ENCODE data around the gene ST8SIA5.

The ST8SIA5 gene

GRCh38 chr18:46663539-46663938 lies 93.3 kb downstream of the ST8SIA5 start:
- DNase-seq = no peak

DNA sequence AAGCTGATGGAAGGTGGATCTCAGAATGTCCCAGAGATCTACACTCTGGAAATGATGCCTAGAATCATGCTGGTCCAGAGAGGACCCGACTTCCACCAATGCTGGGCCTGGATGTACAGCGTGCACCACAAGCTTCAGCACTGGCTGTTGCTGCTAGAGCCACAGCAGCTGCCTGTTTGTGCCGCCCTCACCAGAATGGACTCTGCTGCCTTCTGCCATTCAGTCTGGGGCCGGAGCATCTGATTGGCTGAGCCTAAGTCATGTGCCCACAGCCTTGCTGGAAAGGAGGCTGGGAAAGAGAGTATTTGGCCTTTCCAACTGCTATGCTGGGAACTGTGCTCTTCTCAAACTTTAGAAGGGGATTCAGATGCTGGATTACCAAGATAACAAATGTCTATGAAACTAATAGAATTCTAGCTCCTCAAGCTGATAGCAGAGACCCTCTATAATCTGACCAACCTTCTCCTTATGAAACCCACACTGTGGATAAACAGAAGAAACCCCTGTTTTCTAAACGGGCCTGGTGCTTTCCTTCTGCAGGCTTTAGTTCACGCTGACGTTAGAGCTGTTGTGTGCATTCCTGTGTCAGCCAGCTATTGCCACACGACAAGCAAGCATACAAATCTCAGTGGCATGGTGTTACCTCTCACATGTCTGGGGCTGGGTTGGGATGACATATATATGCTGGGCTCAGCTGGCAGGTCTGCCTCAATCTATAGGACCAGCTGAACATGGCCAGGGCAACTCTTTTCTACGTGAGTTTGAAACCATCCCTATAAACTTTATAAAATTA lies 95.7 kb downstream of the ST8SIA5 start:
- no peak for DNase-seq

- DNase-seq = no peak
Measured at GRCh38 chr18:46659484-46659883, 97.4 kb downstream of the ST8SIA5 start.

DNA sequence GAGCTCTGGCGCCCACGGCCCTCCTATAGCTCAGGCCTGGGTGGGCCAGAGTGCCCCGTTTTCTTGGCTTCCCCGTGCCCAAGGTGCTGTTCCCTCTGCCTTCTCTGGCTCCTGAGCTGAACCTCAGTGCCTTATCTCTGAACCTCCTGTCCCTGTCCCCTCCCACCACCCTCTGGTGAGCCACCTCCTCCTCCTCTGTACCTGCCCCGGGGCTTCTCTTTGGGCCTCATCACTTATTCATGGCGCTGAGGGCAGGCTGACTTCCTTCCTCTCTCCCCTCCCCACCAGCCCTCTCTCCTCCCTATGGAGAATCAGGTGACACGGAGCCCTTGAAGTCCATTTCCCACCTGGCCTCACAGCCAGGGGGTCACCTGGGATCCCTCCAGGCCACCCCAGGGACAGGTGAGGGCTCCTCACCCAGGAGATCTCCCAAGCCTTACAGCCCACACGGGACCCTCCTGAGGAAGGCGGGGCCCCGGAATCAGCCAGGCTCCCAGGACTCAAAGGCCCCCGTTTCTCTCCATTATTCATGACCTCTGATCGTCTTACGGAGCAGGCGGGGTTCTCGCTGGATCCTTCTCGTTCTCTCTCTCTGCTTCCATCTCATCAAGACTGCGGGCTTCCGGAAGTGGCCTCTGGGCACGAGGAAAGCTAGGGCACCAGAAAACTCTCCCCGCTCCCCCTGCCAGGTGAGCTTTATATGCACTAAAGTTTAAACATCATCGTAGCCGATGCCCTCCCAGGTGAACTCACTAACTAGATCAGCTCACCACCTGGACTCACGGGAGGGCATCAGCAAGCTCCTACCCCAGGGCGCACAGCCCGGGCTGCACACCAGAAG lies 99.5 kb downstream of the ST8SIA5 start, which contains the start of gene LOXHD1:
Gene LOXHD1 (minus strand): TSS at position 106 of the 841 bp plus-strand sequence. CDS start 187 bp downstream, outside the sequence.
- DNase-seq = no peak

DNA sequence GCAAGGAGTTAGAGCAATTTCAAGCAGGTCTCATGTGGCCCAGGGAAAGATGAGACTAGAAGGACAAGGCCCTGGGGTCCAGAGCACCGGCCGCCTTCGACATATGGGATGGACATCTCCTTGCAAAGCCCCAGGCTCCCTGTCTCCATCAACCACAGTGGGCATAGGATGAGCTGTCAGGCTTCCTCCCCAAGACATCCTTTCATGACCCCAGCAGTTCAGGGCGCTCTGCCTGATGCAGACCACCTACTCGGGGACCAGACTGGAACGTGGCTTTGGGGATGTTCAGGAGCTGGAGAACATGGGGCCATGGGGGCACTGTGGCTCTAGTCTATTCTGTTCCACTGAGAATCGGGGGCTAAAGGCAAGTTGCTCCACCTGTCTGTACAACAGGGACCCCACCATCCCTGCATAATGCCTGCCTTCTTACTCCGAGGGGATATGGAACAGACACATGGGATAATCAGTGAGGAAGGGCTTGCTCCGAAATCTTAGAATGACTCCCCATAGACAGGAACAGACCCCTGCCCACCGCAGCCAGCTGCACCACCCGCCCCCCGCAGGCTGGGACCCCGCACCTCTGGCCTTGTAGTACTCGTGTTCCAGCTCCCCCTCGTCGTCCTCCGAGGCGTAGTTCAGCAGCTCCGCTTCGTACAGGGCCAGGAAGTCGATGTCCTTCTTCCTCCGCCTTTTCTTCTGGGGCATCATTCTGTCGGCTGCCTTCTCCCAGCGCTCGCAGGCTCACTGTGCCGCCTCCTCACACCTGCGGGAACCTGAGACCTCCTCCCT lies 100.3 kb downstream of the ST8SIA5 start:
- no peak for DNase-seq

DNA sequence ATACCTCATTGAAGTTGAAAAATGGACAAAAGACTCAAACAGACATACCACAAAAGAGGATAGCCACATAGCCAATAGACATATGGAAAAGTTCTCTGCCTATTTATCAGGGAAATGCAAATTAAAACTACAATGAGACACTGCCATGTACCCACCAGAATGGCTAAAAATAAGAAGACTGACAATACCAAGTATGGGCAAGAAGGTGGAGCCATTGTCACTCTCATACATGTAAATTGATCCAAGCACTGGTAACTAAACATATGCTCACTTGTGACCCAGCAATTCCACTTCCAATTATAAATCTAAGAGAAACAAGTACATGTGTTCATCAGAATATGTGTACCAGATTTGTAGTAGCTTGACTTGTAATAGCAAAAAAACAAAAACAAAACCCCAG lies 104.5 kb downstream of the ST8SIA5 start:
- DNase-seq = no peak

- DNase-seq = no peak
Measured at GRCh38 chr18:46650681-46651080, 106.2 kb downstream of the ST8SIA5 start.

DNA sequence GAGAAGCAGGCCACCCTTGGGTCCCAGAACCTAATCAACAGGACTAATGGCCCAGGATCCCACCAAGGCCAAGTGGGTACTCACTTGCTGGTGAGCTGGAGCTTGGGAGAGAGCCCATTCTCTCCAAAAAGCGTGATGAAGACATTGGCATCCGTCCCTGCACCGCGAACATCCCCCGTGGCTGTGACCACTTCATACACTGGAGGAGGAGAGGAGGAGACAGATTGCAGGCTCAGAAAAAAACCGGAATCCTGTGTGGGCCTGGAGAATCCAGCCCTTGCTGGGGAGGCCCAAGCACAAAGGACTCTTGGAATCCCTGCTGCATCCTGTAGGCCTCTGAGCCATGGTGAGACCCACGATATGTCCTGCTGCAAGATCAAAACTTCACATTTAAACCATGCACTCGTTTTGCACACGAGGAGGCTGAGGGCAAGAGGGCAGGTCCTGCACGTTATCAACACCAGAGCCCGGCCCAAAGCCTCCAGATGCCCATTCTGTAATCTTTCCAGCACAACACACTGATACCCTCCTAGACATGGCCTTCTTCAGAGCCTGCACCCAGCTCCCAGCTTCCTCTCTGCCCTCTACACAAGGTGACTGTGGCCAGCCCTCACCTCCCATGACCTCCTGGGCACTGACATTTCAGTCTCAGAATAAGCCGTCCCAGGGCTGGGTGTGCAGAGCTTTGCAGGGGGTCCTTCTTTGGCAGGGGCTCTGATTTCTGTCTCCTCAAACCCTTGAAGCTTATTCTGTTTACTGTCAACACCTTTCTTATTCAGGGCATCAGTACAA lies 107.6 kb downstream of the ST8SIA5 start:
- DNase-seq = no peak

GRCh38 chr18:46646468-46646867 lies 110.4 kb downstream of the ST8SIA5 start:
- no peak for DNase-seq

DNA sequence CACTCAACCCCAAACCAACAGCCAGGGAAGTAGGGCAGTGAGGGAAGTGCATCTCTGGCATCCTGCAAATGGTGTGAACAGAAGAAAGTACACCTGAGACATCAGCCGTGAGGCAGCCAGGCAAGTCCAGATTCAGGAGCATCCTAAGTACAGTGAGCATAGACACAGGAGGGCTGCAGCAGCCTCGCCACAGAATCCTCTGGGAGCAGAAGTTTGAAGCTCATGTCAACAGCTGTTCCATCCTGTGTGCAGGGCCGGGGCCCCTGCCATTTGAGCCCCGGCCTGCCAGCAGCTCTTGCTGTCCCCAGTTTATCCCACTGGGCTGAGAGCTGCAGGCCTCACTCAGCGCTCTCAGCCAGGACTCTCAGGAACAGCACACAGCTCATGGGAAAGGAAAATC lies 114.3 kb downstream of the ST8SIA5 start:
- DNase-seq = no peak

DNA sequence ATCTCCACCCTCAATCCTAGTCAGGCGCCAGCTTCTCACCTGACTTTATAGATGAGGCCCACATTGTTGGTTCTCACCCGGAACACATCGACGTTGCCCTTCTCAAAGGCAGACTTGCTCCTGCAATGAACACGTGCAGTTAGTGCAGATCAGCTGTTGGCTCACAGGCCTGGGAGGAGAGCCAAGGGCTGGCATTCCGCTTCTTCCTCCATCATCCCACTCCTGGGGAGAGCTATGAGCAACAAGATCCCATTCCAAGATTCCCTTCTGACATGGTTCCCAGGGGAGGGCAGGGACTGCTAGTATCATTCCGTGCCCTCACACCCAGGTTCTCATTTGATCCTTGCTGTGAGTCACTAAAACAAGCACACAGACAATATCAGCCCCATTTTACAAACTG lies 114.9 kb downstream of the ST8SIA5 start:
- no peak for DNase-seq

- DNase-seq = no peak
Measured at GRCh38 chr18:46639386-46639785, 117.5 kb downstream of the ST8SIA5 start.

DNA sequence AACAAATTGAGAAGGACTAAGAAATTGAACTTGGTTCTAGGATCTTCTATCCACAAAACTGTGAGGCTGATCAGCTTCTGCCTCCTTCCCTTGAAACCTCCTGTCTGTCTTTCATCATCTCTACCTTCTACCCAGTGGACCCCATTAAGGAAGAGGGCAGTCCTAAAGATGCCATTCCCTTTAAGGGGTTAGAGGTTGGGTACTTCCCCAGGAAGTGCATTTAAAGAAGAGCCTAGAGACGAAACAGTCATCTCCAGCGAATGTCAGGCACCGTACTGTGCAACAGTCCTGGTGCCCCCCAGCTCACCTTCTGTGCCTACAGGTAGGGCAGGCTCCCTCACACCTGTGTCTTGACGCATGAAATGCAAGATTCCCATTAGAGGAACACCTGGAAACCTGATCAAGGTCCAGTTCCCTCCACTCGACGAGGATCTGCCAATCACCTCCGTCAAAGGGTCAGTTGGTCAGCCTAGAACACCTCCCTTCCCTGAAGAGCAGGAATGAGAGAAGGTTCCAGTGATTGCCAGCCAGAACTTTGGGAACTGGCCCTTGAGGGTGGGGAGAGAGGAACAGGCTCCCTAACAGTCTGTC lies 120.7 kb downstream of the ST8SIA5 start:
- no peak for DNase-seq

DNA sequence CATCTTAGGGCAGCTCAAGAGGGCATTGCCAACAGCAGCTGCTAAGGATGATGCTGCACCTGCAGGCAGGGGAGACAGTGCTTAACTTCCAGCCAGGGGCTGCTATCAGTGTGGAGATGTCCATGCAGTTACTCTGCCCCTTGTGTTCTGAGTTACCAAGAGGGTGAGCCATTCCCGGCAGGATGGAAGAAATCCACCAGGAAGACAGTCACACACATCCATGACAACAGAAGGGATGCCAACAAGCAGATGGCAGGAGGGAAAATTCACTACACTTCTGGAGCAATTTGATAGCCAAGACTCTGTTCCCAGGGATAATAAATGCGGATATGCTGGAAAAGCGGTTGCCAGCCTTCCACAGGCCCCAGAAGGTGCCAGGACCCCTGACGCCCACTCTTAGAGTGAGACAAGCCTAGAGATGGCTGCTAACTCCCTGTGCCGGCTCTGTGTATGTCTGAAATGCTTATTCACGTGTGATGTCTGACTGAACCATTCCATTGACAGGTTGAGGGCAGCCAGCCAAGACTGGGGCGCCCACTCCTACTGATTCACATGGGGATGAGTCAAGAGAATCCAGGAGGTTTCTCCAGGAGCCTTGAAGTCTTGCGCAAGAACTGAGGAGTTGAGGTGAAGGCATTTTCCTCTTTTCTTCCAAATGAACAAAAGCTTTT lies 124.3 kb downstream of the ST8SIA5 start:
- DNase-seq = no peak

GRCh38 chr18:46630991-46631390 lies 125.9 kb downstream of the ST8SIA5 start:
- no peak for DNase-seq

- no peak for DNase-seq
Measured at GRCh38 chr18:46630160-46630559, 126.7 kb downstream of the ST8SIA5 start.

GRCh38 chr18:46629361-46629760 lies 127.5 kb downstream of the ST8SIA5 start:
- no peak for DNase-seq

DNA sequence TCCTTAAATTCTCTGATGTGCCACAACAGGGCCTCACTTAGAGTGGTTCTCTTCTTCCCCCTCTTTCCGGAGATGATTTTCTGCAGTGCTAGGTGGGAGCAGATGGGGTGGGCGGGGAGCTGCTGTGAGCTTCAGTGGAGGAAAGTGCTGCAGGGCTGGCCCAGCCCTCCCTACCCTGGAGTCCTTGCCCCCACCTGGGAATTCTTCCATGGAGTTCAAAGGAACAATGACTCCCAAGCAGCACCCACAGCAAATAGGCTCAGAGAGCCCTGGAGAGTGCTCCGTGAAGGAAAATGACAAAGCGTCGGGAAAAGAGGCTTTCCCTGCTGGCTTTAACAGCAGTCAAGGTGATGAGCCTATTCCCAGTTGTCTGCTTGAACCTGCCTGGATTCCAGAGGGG lies 128.6 kb downstream of the ST8SIA5 start:
- no peak for DNase-seq

DNA sequence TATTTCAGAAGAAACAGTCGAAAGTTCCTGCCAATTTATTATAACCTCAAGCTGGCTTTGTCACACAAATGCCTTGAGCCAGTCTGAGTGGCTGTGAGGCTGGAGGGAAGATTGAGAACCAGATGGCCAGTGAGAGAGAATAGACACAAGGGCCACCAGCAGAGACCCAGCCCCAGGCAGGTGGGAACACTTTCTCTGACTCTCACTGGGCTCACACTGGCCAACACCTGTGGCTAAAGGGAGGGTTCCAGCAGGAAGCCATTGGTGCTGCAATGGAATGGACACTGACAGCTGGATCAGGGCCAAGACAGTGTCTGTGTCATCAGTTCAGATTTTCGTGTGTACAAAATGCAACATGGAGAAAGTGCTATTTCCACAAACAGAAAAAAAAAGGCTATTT lies 129.7 kb downstream of the ST8SIA5 start:
- no peak for DNase-seq

DNA sequence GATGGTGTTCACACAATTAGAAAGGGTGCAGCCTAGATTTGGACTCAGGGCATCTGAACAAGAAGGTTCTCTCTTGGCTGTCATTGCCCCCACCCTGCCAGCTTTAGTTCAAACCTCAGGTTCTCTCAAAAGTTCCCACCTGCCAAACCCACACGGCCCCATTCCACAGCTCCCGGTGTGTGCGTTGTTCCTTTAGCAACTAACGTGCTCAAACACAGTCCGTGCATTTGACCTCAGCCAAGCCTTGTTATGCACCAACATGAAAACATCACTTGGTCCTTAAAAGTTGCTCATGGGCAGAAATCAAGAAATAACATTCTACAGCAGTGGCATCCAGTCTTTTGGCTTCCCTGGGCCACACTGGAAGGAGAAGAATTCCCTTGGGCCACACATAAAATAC lies 131.8 kb downstream of the ST8SIA5 start:
- DNase-seq = no peak

- DNase-seq = peak; percentile 3
Measured at GRCh38 chr18:46624127-46624526, 132.7 kb downstream of the ST8SIA5 start.
